RCC 7860 (cell line): ENCODE measurements around the gene FAM107A.
A peak's percentile ranks its signal among the peaks of the same experiment; 100 is the strongest.

Experiments
- DNase-seq: peaks from one replicate; pipeline ENCODE4 v3.0.0-alpha.2; 2015; ENCODE audit warnings: low spot score
- FAIRE-seq: peaks from 2 replicates; lab custom pipeline; 2012; peaks lifted over from hg19 to GRCh38; lab: Jason Lieb, UNC

FAM107A gene

DNA sequence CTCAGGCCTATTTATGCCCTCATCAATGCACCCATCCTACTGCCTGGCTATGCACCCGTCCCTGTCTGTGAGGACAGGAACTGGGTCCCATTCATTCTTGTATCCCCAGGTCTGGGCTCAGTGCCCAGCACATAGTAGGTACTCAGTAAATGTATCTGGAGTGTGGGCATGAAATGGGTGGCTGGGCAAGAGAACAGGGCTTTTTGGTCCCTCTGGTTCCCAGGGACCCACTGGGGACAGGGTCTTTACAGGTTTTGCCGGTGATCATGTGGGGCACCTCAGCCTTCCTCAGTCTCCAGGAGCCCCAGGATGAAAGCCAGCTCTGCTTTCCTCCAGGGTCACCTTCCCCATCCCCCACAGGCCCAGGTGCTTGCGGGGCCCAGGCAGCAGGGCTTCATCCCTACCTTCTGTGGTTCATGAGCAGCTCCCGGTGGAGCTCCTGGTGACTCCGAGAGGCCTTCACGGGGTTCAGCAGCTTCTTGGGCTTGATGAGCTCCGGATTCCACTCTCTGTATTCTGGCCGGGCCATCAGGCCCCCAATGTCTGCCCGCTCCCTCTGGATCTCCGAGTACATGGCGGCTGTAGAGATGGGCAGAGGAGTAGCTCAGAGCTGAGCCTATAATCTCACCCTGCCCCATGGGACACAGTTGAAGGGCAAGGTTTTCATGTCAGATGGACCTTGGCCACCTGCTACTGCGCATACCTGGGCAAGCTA, 7.7 kb downstream of the FAM107A start:
- FAIRE-seq, result no peak

GRCh38 chr3:58568572-58569286, 8.5 kb downstream of the FAM107A start:
- FAIRE-seq (peak; percentile 69), DNase-seq (peak; percentile 47)

More for the DNA sequence above, 7.7 kb downstream of the FAM107A start:
- no peak for DNase-seq

- DNase-seq, result no peak
Measured at GRCh38 chr3:58567251-58567515, 10.0 kb downstream of the FAM107A start.

GRCh38 chr3:58566398-58567250, 10.6 kb downstream of the FAM107A start:
- FAIRE-seq (no peak), DNase-seq (no peak)

More at GRCh38 chr3:58567251-58567515, 10.0 kb downstream of the FAM107A start:
- no peak for FAIRE-seq

GRCh38 chr3:58565621-58566397, 11.4 kb downstream of the FAM107A start:
- no peak for FAIRE-seq
- DNase-seq, result no peak

DNA sequence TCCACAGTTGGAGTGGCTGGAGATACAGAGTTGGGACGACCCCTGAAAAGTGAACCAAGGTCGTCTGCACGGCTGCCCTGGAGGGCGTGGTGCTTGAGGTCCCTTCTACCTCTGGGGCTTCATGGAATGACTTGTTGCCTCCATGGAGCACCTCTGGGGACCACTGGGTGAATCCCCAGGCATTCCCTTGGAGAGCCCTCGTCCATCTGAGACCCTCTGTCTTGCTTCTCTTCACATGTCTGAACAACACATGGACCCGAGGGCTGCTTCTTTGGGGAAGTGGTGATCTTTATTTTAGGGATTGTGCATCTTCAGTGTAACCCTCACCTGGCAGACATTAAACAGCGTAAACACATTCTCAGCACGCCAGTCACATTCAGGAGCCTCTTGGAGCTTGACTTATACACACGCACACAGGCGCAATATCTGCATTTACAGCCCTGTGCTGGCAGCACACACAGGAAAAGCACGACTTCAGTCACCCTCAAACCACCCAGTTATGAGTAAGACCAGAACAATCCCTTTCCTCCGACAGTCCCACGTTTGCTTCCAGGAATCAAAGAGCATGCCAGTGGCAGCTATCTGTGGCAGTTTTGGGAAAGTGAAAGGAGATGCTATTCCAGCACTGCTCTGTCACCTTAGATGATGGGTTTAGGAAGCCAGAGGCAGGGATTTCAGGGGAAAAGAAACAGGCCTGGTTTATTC, 12.6 kb downstream of the FAM107A start:
- FAIRE-seq, result peak; percentile 93
- DNase-seq, result peak; percentile 90

- FAIRE-seq, result no peak
Measured at GRCh38 chr3:58564054-58564453, 13.1 kb downstream of the FAM107A start.

DNA sequence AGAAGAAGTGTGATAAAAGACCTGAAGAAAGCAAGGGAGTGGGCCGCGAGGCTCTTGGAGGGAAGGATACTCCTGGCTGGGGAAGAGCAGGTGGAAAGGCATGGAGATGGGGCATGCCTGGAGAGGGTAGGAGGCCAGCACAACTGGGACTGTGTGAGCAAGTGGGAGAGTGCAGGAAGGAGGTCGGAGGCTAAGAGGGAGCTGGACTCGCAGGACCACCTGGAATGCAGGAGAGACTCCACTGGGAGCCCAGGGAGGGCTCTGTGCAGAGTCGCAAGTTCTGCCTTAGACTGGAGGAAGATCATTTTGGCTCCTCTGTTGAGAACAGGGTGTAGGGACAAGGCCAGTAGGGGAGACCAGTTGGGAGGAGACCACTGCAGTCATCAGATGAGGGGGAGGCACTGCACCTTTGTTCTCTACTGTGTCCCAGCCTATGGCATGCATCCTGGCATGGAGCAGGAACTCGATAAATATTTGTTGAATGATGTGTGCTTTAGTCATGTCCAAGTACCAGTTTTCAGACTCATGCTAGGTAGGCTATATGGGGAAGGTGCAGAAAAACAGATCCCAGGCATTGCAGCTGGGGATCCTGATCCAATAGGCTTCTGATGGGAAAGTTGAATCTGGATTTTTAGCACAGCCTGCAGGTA, 13.7 kb downstream of the FAM107A start:
- FAIRE-seq (peak; percentile 52), DNase-seq (peak; percentile 85)

More at GRCh38 chr3:58564054-58564453, 13.1 kb downstream of the FAM107A start:
- DNase-seq, result no peak

DNA sequence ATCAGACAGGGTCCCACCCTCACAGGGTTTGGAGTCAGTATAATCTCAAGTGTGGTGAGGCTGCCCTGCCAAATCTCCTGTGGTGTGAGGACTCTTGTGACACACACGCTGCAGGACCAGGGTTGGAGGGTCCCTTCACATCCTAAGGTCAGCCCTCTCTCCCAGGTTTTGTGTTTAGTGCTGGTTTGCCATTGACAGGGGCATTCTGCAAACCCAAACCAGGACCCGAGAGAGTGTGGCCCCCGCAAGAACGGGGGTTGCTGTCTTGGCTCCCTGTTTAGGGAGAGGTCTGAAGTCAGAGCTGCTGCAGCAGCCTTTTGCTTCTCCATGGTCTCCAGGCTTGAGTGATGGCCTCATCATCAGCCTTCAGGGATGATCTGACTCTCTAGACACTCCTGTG, 14.7 kb downstream of the FAM107A start:
- FAIRE-seq (no peak), DNase-seq (no peak)

- DNase-seq (peak; percentile 93), FAIRE-seq (peak; percentile 86)
Measured at GRCh38 chr3:58560771-58561311, 16.4 kb downstream of the FAM107A start.

GRCh38 chr3:58559586-58559985, 17.6 kb downstream of the FAM107A start:
- FAIRE-seq, result no peak
- no peak for DNase-seq

DNA sequence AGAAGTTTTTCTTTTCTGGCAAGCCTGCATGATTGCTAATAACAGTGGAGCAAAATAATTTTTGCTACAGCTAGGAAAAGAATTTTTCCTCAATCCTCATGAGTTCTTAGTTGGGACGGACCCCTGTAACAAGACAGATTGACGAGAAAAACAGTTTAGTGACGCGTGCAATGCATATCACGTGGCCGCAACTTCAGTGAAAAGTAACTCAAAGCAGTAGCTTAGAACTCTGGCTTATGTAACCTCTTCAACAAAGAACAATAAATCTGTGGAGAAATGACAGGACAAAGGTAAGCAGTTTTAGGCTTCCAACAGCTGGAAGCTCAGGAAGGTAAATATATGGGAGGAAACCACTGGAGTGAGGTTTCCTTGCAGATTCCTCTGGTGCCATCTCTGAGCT, 19.7 kb downstream of the FAM107A start:
- FAIRE-seq (no peak), DNase-seq (no peak)

GRCh38 chr3:58556761-58557221, 20.4 kb downstream of the FAM107A start:
- no peak for DNase-seq
- FAIRE-seq, result no peak

DNA sequence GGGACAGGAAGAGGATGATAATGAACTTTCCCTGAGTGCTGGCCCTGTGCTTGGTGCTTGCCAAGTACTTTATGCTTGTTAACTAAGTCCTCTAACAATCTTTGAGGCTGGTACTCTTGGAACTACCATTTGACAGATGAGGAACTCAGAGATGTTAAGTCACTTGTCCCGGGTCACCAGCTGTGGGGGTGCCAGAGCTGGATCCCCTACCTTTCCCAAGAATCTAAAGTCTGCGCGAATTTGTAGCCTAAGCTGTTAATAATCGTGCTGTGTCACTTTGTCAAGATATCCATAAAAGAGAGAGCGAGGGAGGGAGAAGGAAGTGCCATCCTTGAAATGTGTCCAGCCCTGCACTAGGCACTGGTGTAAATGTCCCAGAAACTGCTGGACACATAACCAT, 21.2 kb downstream of the FAM107A start:
- no peak for FAIRE-seq
- no peak for DNase-seq

DNA sequence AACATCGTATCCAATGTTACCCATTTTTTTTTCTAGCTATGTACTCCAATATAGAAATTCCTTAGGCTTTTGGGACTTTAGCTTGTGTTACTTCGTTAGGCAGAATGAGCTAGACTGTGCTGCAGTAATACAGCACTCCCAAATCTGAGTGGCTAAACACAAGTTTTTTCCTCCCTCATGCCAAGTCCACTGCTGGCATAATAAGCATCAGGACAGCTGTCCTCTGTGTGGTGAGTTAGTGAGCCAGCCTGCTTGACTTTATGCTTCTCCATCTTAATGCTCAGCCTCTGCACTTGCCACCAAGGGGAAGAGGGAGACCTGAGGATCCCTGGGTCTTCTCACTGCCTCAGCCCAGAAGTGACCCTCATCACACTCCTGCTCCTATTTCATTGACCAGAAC, 22.0 kb downstream of the FAM107A start:
- no peak for DNase-seq
- FAIRE-seq, result no peak

DNA sequence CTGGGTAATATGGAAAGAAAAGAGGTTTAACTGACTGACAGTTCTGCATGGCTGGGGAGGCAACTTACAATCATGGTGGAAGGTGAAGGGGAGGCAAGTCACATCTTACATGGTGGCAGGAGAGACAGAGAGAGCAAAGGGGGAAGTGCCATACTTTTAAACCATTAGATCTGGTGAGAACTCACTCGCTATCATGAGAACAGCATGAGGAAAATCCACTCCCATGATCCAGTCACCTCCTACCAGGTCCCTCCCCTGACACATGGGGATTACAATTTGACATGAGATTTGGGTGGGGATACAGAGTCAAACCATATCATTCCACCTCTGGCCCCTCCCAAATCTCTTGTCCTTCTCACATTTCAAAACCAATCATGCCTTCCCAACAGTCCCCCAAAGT, 24.2 kb downstream of the FAM107A start:
- FAIRE-seq (no peak), DNase-seq (no peak)

- DNase-seq (no peak), FAIRE-seq (no peak)
Measured at GRCh38 chr3:58551636-58552180, 25.5 kb downstream of the FAM107A start.

DNA sequence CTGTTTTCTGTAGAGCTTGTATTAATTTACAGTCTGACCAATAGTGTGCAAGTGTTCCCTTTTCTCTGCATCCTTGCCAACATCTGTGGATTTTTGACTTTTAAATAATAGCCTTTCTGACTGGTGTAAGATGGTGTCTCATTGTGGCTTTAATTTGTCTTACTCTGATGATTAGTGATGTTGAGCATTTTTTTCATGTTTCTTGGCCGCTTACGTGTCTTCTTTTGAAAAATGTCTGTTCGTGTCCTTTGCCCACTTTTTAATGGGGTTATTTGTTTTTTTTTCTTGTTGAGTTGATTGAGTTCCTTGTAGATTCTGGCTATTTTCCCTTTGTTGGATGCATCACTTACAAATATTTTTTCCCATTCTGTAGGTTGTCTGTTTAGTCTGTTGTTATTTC, 32.6 kb downstream of the FAM107A start:
- DNase-seq, result no peak
- FAIRE-seq, result no peak
